Dermis microvascular lymphatic vessel endothelial cell (primary cell): ENCODE measurements around the gene TMPRSS7. TPM values are rescaled to one million over a fixed set of nuclear protein-coding genes. Genes with fewer than 3 reads are reported as not detected.
"Not testable (repeated sequence)": the region's sequence is repeated elsewhere in the genome, so short reads cannot be mapped to it uniquely, and the experiment has no call there.

ENCODE experiments used
- DNase-seq, 2 donors: peaks; one replicate each; pipeline versions ENCODE4 v3.0.0 to v3.0.0-alpha.2; 2010; ENCODE audit warnings: low read depth in 2 of 2
- total RNA-seq: library from RNA; depleted of rRNA; stranded (reverse); fragments of >200 nt; gene quantifications from 2 replicates; pipeline ENCODE4 v1.2.1, GENCODE V29; 2014

The TMPRSS7 gene
- total RNA-seq, 1 donor from 2014 or later = not detected

DNA sequence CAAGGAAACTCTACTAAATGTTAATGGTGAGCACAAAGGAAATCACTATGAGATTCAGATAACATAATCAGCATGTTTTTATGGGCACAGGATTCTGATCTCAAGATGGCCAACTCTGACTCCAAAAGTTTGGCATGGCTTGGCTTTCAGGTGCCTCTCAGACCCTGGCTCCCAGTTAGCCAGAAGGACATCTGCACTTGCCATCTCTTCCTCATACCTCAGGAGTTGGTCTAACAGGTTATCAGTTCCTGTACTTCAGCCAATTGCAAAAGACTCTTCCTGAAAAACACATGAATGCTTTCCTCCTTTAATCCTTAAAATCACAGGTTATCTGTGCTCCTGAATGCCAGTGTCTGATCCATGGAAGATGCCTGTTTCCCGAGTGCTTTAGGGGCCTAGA, 25.0 kb downstream of the TMPRSS7 start:
- no peak for DNase-seq

- DNase-seq = no peak
Measured at GRCh38 chr3:112061152-112061551, 26.6 kb downstream of the TMPRSS7 start.

DNA sequence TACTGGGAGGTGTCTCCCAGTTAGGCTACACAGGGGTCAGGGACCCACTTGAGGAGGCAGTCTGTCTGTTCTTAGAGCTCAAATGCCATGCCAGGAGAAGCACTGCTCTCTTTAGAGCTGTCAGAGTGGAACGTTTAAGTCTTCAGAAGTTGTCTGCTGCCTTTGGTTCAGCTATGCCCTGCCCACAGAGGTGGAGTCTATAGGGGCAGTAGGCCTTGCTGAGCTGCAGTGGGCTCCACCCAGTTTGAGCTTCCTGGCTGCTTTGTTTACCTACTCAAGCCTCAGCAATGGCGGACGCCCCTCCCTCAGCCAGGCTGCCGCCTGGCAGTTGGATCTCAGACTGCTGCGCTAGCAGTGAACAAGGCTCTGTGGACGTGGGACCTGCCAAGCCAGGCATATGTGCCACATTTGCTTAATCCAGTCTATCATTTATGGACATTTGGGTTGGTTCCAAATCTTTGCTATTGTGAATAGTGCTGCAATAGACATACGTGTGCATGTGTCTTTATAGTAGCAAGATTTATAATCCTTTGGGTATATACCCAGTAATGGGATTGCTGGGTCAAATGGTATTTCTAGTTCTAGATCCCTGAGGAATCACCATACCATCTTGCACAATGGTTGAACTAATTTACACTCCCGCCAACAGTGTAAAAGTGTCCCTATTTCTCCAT, 38.0 kb downstream of the TMPRSS7 start:
- not testable (repeated sequence) for DNase-seq

DNA sequence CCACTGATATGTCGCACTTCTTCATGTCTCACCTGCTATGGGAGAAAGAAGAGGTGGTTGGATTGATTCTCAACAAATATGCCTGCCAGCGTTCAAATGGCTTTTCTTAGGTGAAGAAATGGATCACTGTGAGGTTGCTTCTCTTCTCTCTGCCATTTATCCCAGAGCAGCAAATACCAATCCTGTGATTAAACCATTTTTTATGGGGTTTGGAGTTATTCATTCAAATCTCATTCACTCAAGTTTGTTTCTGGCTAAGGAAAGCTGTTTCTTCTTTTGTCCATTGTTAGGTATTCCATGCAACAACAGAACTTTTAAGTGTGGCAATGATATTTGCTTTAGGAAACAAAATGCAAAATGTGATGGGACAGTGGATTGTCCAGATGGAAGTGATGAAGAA, 39.5 kb downstream of the TMPRSS7 start:
- no peak for DNase-seq

DNA sequence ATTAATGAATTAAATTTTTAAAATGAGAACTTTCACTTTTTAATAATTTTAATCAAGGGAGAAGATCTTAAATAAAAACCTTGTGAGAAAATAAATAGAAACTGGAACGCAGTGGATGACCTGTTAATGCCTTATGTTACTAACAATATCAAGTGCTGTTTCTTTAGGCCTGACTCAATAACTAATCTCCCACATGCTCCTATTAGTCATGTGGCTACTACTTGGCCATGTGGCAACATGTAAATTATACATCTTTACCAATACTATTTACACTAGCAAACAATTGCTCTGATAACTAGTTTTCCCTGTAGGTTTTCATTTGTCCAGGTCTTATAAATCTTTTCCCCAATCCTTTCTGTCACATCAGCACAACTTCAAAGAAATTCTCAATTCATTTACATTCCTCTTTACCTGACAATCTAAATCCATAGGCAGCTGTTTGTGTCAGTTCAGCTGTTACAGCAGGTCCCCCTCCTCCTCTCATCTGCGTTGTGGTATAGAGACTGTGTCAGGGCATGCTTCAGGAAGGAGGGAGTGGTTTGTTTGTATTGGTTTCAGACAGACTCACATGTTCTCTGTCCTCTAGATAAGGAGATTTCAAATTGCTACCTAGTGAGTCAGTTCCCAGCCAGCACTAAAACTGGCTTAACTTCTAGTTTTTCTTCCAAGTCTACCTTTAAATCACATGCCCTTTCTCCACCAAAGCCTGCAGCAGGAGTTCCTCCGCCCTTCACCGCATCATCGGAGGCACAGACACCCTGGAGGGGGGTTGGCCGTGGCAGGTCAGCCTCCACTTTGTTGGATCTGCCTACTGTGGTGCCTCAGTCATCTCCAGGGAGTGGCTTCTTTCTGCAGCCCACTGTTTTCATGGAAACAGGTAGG, 40.3 kb downstream of the TMPRSS7 start:
- DNase-seq = peak in 1 of 2 donors; percentile 86

GRCh38 chr3:112078125-112079083, 43.9 kb downstream of the TMPRSS7 start:
- no peak for DNase-seq

DNA sequence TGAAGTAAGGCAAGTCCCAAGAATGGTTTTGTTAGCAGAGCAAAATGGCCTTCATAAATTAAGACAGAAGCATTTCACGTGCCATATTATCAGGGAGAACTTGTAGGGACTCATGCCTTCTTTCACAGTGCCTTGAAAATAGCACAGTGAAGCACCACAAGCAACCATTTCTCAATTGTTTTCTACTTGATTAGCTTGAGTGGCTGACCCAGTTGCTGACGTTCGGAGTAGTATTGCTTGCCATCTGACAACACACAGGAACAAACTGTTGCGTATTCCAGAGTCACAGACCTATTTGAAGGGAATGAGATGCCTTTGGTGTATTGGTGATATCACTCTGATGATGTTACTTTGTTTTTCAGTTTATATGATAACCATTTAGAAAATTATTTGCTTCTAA, 48.7 kb downstream of the TMPRSS7 start:
- no peak for DNase-seq

DNA sequence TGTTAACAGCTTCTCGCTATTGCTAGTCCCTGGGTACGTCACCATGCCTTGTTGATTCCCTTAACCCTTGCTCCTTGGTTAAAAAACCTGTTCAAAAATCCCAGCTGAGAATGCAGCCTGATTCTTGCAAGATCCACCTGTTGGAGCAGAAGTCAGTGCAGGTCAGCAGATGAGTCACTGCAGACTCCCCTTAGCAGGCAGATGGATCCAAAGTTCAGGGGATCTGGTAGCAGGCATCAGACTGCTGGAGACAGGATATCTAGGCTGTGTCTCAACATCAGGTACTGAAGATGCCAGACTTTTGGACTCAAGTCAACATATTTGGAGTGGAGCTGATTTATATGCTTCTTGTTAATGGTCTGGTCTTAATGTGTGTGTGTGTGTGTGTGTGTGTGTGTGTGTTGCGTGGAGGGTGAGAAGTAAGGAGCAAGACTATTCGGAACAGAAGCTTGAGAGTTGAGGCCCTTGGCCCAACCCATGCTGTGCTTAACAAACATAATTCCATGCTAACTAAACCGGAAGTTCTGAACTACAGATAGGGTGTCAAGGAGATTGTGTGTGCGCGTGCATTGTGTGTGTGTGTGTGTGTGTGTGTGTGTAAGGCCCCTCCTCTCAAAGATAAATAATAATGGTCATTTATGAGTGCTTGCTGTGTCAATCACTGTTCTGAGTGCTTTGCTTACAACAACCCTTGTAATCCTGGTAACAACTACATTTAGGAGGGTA, 50.6 kb downstream of the TMPRSS7 start:
- DNase-seq = no peak

DNA sequence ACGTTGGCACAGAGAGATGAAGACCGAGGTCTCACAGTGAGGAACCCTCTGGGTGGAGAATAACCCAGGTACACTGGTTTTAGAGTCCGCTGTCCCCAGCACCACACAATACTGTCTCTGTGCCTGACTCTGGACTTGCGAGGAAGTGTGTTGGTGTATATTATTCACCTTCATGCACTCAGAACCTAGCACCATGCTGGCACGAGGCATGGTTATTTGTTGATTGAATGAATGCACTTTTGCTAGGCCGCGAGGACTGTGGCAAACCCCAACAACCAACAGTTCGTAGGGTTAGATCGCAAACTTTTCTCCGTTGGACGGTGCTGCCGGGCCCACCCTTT, 51.2 kb downstream of the TMPRSS7 start:
- DNase-seq = no peak

- peak; percentile 63 to 88 for DNase-seq
Measured at GRCh38 chr3:112086076-112086854, 51.7 kb downstream of the TMPRSS7 start, which contains the start of gene C3orf52. C3orf52 (plus strand) TSS chr3:112086389; CDS start chr3:112086408, 19 bp downstream.

GRCh38 chr3:112086875-112087524, 52.5 kb downstream of the TMPRSS7 start:
- peak in 1 of 2 donors; percentile 38 for DNase-seq

GRCh38 chr3:112087746-112088145, 53.2 kb downstream of the TMPRSS7 start:
- no peak for DNase-seq

GRCh38 chr3:112088944-112089343, 54.4 kb downstream of the TMPRSS7 start:
- no peak for DNase-seq

- peak in 1 of 2 donors; percentile 11 for DNase-seq
Measured at GRCh38 chr3:112089956-112090886, 55.7 kb downstream of the TMPRSS7 start.

DNA sequence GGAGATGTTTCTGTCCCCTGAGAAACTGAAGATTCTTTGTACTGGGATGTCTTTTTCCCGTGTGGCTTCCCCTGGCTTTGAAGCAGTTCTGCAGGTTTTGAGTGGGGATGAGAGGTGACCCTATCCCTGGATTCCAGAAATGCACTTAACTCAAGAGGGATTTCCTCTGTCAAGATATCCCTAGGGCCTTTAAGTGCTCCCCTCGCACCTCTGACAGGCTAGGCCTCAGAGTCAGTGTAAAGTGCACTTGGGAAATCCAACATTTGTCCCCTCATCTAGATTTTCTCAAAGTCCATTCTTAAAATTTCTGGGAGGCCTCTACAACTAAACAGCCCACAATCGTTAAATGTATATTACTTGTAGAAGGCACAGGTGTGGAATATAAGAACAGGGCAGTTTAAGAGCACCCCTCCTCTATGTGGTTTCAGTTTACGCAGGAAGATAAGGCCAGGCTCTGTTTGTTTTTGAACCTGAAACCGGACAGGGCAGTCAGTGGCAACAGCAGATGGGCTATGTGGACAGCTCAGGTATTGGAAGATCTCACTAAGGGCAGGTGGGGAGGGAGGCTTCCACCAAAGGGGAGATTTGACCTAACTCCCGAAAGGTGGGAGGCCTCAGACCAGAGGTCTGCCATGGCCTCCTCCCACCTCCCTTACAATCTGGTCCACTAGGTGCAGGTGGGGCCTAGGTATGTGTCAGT, 56.5 kb downstream of the TMPRSS7 start:
- DNase-seq = no peak

DNA sequence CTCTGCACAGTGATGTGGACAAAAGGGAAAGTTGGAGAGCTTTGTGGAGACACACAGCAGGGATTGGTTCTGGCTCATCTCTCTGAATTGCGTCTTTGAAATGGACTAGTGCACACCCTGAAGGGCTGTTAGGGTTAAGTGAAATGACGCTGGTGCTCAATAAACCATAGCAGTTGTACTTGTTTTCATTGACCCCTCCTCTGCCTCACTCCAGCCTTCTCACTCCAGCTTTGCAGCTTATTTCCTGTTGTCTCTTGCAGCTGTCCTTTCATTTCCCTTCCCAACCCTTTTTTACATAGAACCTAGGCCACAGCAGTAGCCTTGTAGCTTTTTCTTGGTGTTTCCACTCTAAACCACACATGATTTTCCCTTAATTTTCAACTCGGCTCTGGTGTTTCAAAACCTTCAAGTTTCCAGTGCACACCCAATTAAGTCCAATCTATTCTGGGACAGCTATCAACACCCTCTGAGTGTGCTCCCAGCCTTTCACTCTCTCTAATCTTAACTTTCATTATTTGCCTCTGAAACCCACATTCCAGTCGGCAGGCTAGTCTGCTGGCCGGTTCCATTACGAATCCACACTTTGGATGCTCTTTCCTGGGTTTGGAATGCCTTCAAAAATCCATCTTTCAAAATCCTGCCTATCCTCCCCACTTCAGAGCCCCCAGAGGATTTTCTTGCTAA, 58.1 kb downstream of the TMPRSS7 start:
- peak; percentile 71 to 76 for DNase-seq

DNA sequence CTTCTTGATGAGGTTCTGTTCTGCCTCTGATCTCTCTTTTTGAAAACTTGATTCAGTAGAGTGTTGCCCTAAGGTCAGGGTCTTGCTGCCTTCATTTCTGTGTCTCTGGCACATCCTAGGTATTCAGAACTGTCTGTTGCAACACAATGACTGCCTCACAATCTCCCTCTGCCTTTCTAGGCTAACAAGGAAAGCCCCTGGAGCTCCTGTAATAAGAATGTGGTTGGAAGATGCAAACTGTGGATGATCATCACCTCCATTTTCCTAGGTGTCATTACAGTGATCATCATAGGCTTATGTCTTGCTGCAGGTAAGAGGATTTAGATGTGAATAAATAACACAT, 58.6 kb downstream of the TMPRSS7 start:
- no peak for DNase-seq
